Nephron (organoid): ENCODE results near the gene SMG5.
A peak's percentile ranks its signal among the peaks of the same experiment; 100 is the strongest.
"Not testable (repeated sequence)": the region's sequence is repeated elsewhere in the genome, so short reads cannot be mapped to it uniquely, and the experiment has no call there.

Experiments
- H3K27ac Mint-ChIP-seq, 3 experiments: 2 replicates each; pipeline ENCODE4 v1.8.0; 2020; ENCODE audit warnings: mixed read lengths in 3 of 3, mild to moderate bottlenecking in 2 of 3, moderate library complexity in 1 of 3
- H3K27me3 Mint-ChIP-seq: 2 replicates; pipeline ENCODE4 v1.8.0; 2021; ENCODE audit warnings: low read depth, mild to moderate bottlenecking, moderate library complexity, mixed read lengths
- H3K36me3 Mint-ChIP-seq: 2 replicates; pipeline ENCODE4 v1.8.0; 2020; ENCODE audit warnings: low read depth, mixed read lengths
- H3K4me1 Mint-ChIP-seq: 2 replicates; pipeline ENCODE4 v1.8.0; 2020; ENCODE audit warnings: mixed read lengths
- H3K4me3 Mint-ChIP-seq, 3 experiments: 2 replicates each; pipeline ENCODE4 v1.8.0; 2020; ENCODE audit warnings: mild to moderate bottlenecking in 3 of 3, mixed read lengths in 3 of 3, moderate library complexity in 2 of 3
- H3K9me3 Mint-ChIP-seq: 2 replicates; pipeline ENCODE4 v1.8.0; 2020; ENCODE audit warnings: mixed read lengths
- CTCF ChIP-seq, 3 experiments: fragments of 200-600 bp; sonication (generic); IDR thresholded peaks; one replicate each; pipeline ENCODE4 v1.5.0; 2021; ENCODE audit warnings: antibody characterized with exemption in 3 of 3; ENCODE audit not compliant: unreplicated experiment in 3 of 3

The SMG5 gene

GRCh38 chr1:156282479-156283222 lies at the start of gene SMG5:
TSS of gene SMG5 (minus strand) at chr1:156282825. CDS start at chr1:156282680, 145 bp downstream.
- H3K4me1 Mint-ChIP-seq, result peaks cover 33% of the 10 kb centered on the region
- peak within 1 kb of the TSS; percentile 91 to 96 (median 93) for H3K4me3 Mint-ChIP-seq
- H3K9me3 Mint-ChIP-seq, result no peaks in the 10 kb centered on the region
- H3K27me3 Mint-ChIP-seq, result no peaks in the 10 kb centered on the region
- no peak for TF ChIP-seq CTCF (IDR thresholded peaks at IDR 0.05; ENCODE audit: unreplicated experiment in 3 of 3)
- H3K27ac Mint-ChIP-seq, result peak within 1 kb of the TSS; percentile 89 to 97 (median 94)
- H3K36me3 Mint-ChIP-seq, result peaks cover 12% of the 10 kb centered on the region

GRCh38 chr1:156323179-156323578 lies 40.6 kb upstream of the SMG5 start:
- not testable (repeated sequence) for H3K4me3 Mint-ChIP-seq, H3K27me3 Mint-ChIP-seq, H3K4me1 Mint-ChIP-seq, H3K27ac Mint-ChIP-seq, H3K9me3 Mint-ChIP-seq
- peaks cover 53% of the 10 kb centered on the region for H3K36me3 Mint-ChIP-seq

GRCh38 chr1:156320560-156320959 lies 37.9 kb upstream of the SMG5 start:
- Mint-ChIP-seq H3K4me3 (no peak overlapping the region), H3K4me1 (no peaks in the 10 kb centered on the region), H3K9me3 (no peaks in the 10 kb centered on the region), H3K36me3 (peaks cover 68% of the 10 kb centered on the region), H3K27me3 (no peaks in the 10 kb centered on the region), H3K27ac (no peak overlapping the region)
- TF ChIP-seq CTCF (IDR thresholded peaks at IDR 0.05; ENCODE audit: unreplicated experiment in 3 of 3), result no peak

GRCh38 chr1:156319664-156320063 lies 37.0 kb upstream of the SMG5 start:
- Mint-ChIP-seq H3K27me3 (no peaks in the 10 kb centered on the region), H3K4me1 (no peaks in the 10 kb centered on the region), H3K36me3 (peaks cover 68% of the 10 kb centered on the region), H3K9me3 (no peaks in the 10 kb centered on the region), H3K27ac (no peak overlapping the region), H3K4me3 (no peak overlapping the region)
- peak; percentile 52 to 71 (median 63) for TF ChIP-seq CTCF (IDR thresholded peaks at IDR 0.05; ENCODE audit: unreplicated experiment in 3 of 3)

- Mint-ChIP-seq H3K27ac (no peak overlapping the region), H3K4me3 (no peak overlapping the region), H3K9me3 (no peaks in the 10 kb centered on the region), H3K36me3 (peaks cover 81% of the 10 kb centered on the region), H3K4me1 (no peaks in the 10 kb centered on the region), H3K27me3 (no peaks in the 10 kb centered on the region)
- TF ChIP-seq CTCF (IDR thresholded peaks at IDR 0.05; ENCODE audit: unreplicated experiment in 3 of 3), result no peak
Measured at GRCh38 chr1:156316909-156317308, 34.3 kb upstream of the SMG5 start.

GRCh38 chr1:156310962-156311361 lies 28.3 kb upstream of the SMG5 start:
- TF ChIP-seq CTCF (IDR thresholded peaks at IDR 0.05; ENCODE audit: unreplicated experiment in 3 of 3), result no peak
- H3K27ac Mint-ChIP-seq, result no peak overlapping the region
- H3K36me3 Mint-ChIP-seq, result peaks cover 72% of the 10 kb centered on the region

More at GRCh38 chr1:156310962-156311361, 28.3 kb upstream of the SMG5 start:
- H3K4me1 Mint-ChIP-seq, result no peaks in the 10 kb centered on the region
- no peaks in the 10 kb centered on the region for H3K9me3 Mint-ChIP-seq
- H3K27me3 Mint-ChIP-seq, result no peaks in the 10 kb centered on the region
- H3K4me3 Mint-ChIP-seq, result no peak overlapping the region
